Naive thymus-derived CD8-positive, alpha-beta T cell (primary cell): Measurements from ENCODE around the gene PNMT. TPM values are rescaled to one million over a fixed set of nuclear protein-coding genes. Genes with fewer than 3 reads are reported as not detected.
"Not testable (repeated sequence)": the region's sequence is repeated elsewhere in the genome, so short reads cannot be mapped to it uniquely, and the experiment has no call there.

ENCODE experiments used
- ATAC-seq, 2 donors: fragments of 150-1000 bp; cut with Tn5 transposase in 1 of 2; sonication (Bioruptor Pico), chemical (Tn5 transposase) in 1 of 2; 1 replicate in 1 of 2; 2 replicates in 1 of 2; pipeline ENCODE4 v1.10.0; 2021; ENCODE audit warnings: mild to moderate bottlenecking in 2 of 2, moderate library complexity in 2 of 2
- POLR2A ChIA-PET: fragments of 350-600 bp; sonication (Branson Sonifier 250); formaldehyde crosslinking; loops from one replicate; lab custom pipeline; 2021; ENCODE audit warnings: antibody characterized with exemption; lab: Charles Lee
- DNase-seq, 10 donors: peaks; one replicate each; pipeline versions ENCODE4 v3.0.0 to v3.0.0-alpha.2; 2020 to 2022
- H3K27ac Mint-ChIP-seq, 10 donors: one replicate each; pipeline ENCODE4 v1.8.0; 2020 to 2022; ENCODE audit warnings: mild to moderate bottlenecking in 10 of 10, mixed read lengths in 10 of 10, moderate library complexity in 4 of 10, inconsistent platforms in 1 of 10
- H3K27me3 Mint-ChIP-seq, 5 donors: one replicate each; pipeline ENCODE4 v1.8.0; 2021 to 2022; ENCODE audit warnings: mixed read lengths in 5 of 5
- H3K36me3 Mint-ChIP-seq, 3 donors: one replicate each; pipeline ENCODE4 v1.8.0; 2020 to 2022; ENCODE audit warnings: mixed read lengths in 3 of 3, mild to moderate bottlenecking in 2 of 3, inconsistent platforms in 1 of 3
- H3K4me1 Mint-ChIP-seq, 4 donors: one replicate each; pipeline ENCODE4 v1.8.0; 2021 to 2022; ENCODE audit warnings: mixed read lengths in 4 of 4
- H3K4me3 Mint-ChIP-seq, 10 donors: one replicate each; pipeline ENCODE4 v1.8.0; 2020 to 2022; ENCODE audit warnings: mild to moderate bottlenecking in 10 of 10, mixed read lengths in 10 of 10, moderate library complexity in 6 of 10, inconsistent platforms in 1 of 10
- H3K9me3 Mint-ChIP-seq, 9 donors: one replicate each; pipeline ENCODE4 v1.8.0; 2020 to 2022; ENCODE audit warnings: mixed read lengths in 9 of 9, mild to moderate bottlenecking in 3 of 9, inconsistent platforms in 1 of 9, moderate library complexity in 1 of 9
- polyA plus RNA-seq, 3 donors: library from polyadenylated mRNA; unstranded; fragments of 300-500 nt; fragmentation: Illumina TruSeq; gene quantifications; one replicate each; pipeline ENCODE4 v1.2.3, GENCODE V29; 2021
- total RNA-seq, 8 experiments: library from RNA in 2 of 8; stranded (reverse) in 2 of 8; gene quantifications; one replicate each; pipeline ENCODE4 v1.2.3 and lab custom pipeline; 2021 to 2026

PNMT gene
- total and polyA plus RNA-seq, 5 experiments from 2014 or later, result 0.43 to 1.2 (median 0.77) TPM; not detected in 1

GRCh38 chr17:39697961-39698360, 29.7 kb downstream of the PNMT start:
- Mint-ChIP-seq H3K4me3 (no peak overlapping the region), H3K9me3 (no peaks in the 10 kb centered on the region), H3K27ac (no peak overlapping the region), H3K4me1 (peaks cover 8 to 20% (median 9%) of the 10 kb centered on the region in 4 donors), H3K36me3 (peaks cover 0 to 12% (median 8%) of the 10 kb centered on the region in 3 donors), H3K27me3 (peaks cover 22 to 35% (median 24%) of the 10 kb centered on the region in 5 donors)
- DNase-seq, result no peak
- ATAC-seq, result no peak
- POLR2A ChIA-PET, result interaction anchor here (0.7 to 0.9 kb wide), 2 partner anchors 19 to 169 kb away, joined by 4 to 5 read pairs; no protein-coding TSS in a partner anchor

GRCh38 chr17:39699157-39699817, 31.0 kb downstream of the PNMT start:
- POLR2A ChIA-PET, result interaction anchor here (0.7 to 1.8 kb wide), 2 partner anchors 12 to 24 kb away, joined by 4 to 7 read pairs; partner anchors contain the start of gene PGAP3
- H3K9me3 Mint-ChIP-seq, DNase-seq, H3K27ac Mint-ChIP-seq, ATAC-seq: not testable (repeated sequence)
- peak overlapping the region; percentile 8 to 83 (median 65) for H3K4me3 Mint-ChIP-seq
- H3K4me1 Mint-ChIP-seq, result peaks cover 8 to 20% (median 12%) of the 10 kb centered on the region in 4 donors
- peaks cover 22 to 35% (median 23%) of the 10 kb centered on the region in 5 donors for H3K27me3 Mint-ChIP-seq
- peaks cover 0 to 12% (median 8%) of the 10 kb centered on the region in 3 donors for H3K36me3 Mint-ChIP-seq

GRCh38 chr17:39699818-39700147, 31.5 kb downstream of the PNMT start, which contains the start of gene ERBB2:
TSS of gene ERBB2 (plus strand) at chr17:39700064. CDS start at chr17:39700239, 175 bp downstream.
- H3K4me1 Mint-ChIP-seq, result peaks cover 12 to 20% (median 13%) of the 10 kb centered on the region in 4 donors
- H3K9me3 Mint-ChIP-seq, result no peaks in the 10 kb centered on the region
- H3K27me3 Mint-ChIP-seq, result peaks cover 22 to 35% (median 23%) of the 10 kb centered on the region in 5 donors
- peaks cover 0 to 10% (median 8%) of the 10 kb centered on the region in 3 donors for H3K36me3 Mint-ChIP-seq
- peak within 1 kb of the TSS in 1 of 10 donors; percentile 28 for H3K27ac Mint-ChIP-seq
- DNase-seq (peak in 1 of 10 donors; percentile 41), ATAC-seq (no peak)
- H3K4me3 Mint-ChIP-seq, result peak within 1 kb of the TSS; percentile 8 to 83 (median 65)
- POLR2A ChIA-PET, result interaction anchor here (1.8 kb wide), 1 partner anchor 12 kb away, joined by 7 read pairs; the partner anchor contains the start of gene PGAP3

- Mint-ChIP-seq H3K27ac (no peak overlapping the region), H3K4me3 (peak overlapping the region in 5 of 10 donors; percentile 7 to 78 (median 26)), H3K4me1 (peaks cover 12 to 20% (median 13%) of the 10 kb centered on the region in 4 donors), H3K27me3 (peaks cover 22 to 35% (median 23%) of the 10 kb centered on the region in 5 donors), H3K36me3 (peaks cover 0 to 10% (median 6%) of the 10 kb centered on the region in 3 donors), H3K9me3 (no peaks in the 10 kb centered on the region)
- ATAC-seq (peak; percentile 20 to 28), DNase-seq (peak in 1 of 10 donors; percentile 53)
- POLR2A ChIA-PET, result interaction anchor here (0.6 to 1.8 kb wide), 3 partner anchors 13 to 113 kb away, joined by 3 to 7 read pairs (median 4); partner anchors contain the start of gene PGAP3
These were observed 32.1 kb downstream of the PNMT start for GRCh38 chr17:39700148-39700987.

GRCh38 chr17:39701012-39701783, 32.9 kb downstream of the PNMT start:
- Mint-ChIP-seq H3K9me3 (no peaks in the 10 kb centered on the region), H3K4me1 (peaks cover 12 to 20% (median 13%) of the 10 kb centered on the region in 4 donors), H3K27me3 (peaks cover 22 to 35% (median 23%) of the 10 kb centered on the region in 5 donors), H3K27ac (peak overlapping the region in 1 of 10 donors; percentile 1), H3K4me3 (peak overlapping the region in 4 of 10 donors; percentile 7 to 64 (median 38)), H3K36me3 (peaks cover 0 to 10% (median 6%) of the 10 kb centered on the region in 3 donors)
- POLR2A ChIA-PET, result interaction anchor here (0.6 to 1.8 kb wide), 3 partner anchors 13 to 114 kb away, joined by 3 to 7 read pairs (median 4); partner anchors contain the start of gene PGAP3
- DNase-seq (peak in 1 of 10 donors; percentile 35), ATAC-seq (no peak)

- DNase-seq (peak in 1 of 10 donors; percentile 36), ATAC-seq (no peak)
- Mint-ChIP-seq H3K9me3 (no peaks in the 10 kb centered on the region), H3K36me3 (peaks cover 0 to 10% (median 6%) of the 10 kb centered on the region in 3 donors), H3K4me1 (peaks cover 15 to 25% (median 20%) of the 10 kb centered on the region in 4 donors), H3K4me3 (no peak overlapping the region), H3K27ac (no peak overlapping the region), H3K27me3 (peaks cover 22 to 35% (median 23%) of the 10 kb centered on the region in 5 donors)
- POLR2A ChIA-PET, result interaction anchor here (1.7 kb wide), 1 partner anchor 14 kb away, joined by 6 read pairs; the partner anchor contains the start of gene PGAP3
These were observed 33.6 kb downstream of the PNMT start for GRCh38 chr17:39701784-39702422.

GRCh38 chr17:39702901-39703893, 34.9 kb downstream of the PNMT start:
- peaks cover 0 to 4% (median 4%) of the 10 kb centered on the region in 3 donors for H3K36me3 Mint-ChIP-seq
- DNase-seq (peak in 1 of 10 donors; percentile 41), ATAC-seq (no peak)
- H3K27me3 Mint-ChIP-seq, result peaks cover 20 to 35% (median 23%) of the 10 kb centered on the region in 5 donors
- POLR2A ChIA-PET, result interaction anchor here (1.7 kb wide), 1 partner anchor 16 kb away, joined by 6 read pairs; the partner anchor contains the start of gene PGAP3
- peaks cover 20 to 32% (median 30%) of the 10 kb centered on the region in 4 donors for H3K4me1 Mint-ChIP-seq
- H3K9me3 Mint-ChIP-seq, result no peaks in the 10 kb centered on the region
- peak overlapping the region in 2 of 10 donors; percentile 1 to 49 for H3K27ac Mint-ChIP-seq
- no peak overlapping the region for H3K4me3 Mint-ChIP-seq

GRCh38 chr17:39703913-39704312, 35.7 kb downstream of the PNMT start:
- Mint-ChIP-seq H3K27ac (peak overlapping the region in 2 of 10 donors; percentile 1 to 49), H3K4me1 (peaks cover 20 to 36% (median 32%) of the 10 kb centered on the region in 4 donors), H3K4me3 (no peak overlapping the region), H3K36me3 (peaks cover 0 to 4% (median 2%) of the 10 kb centered on the region in 3 donors), H3K9me3 (no peaks in the 10 kb centered on the region), H3K27me3 (peaks cover 18 to 31% (median 21%) of the 10 kb centered on the region in 5 donors)
- POLR2A ChIA-PET, result no interaction called here
- DNase-seq (peak in 1 of 10 donors; percentile 48), ATAC-seq (no peak)

- H3K4me3 Mint-ChIP-seq, result no peak overlapping the region
- H3K27ac Mint-ChIP-seq, result no peak overlapping the region
- ATAC-seq, result no peak
- POLR2A ChIA-PET, result interaction anchor here (0.6 kb wide), 1 partner anchor 17 kb away, joined by 3 read pairs; the partner anchor contains the start of gene PGAP3
- peaks cover 0 to 2% (median 0%) of the 10 kb centered on the region in 3 donors for H3K36me3 Mint-ChIP-seq
- DNase-seq, result peak in 1 of 10 donors; percentile 46
- H3K27me3 Mint-ChIP-seq, result peaks cover 9 to 20% (median 14%) of the 10 kb centered on the region in 5 donors
- H3K9me3 Mint-ChIP-seq, result no peaks in the 10 kb centered on the region
- H3K4me1 Mint-ChIP-seq, result peaks cover 21 to 38% (median 31%) of the 10 kb centered on the region in 4 donors
These were observed 36.7 kb downstream of the PNMT start for GRCh38 chr17:39704821-39705551.
